ENCODE data around the gene BOD1L1.

BOD1L1 gene

DNA sequence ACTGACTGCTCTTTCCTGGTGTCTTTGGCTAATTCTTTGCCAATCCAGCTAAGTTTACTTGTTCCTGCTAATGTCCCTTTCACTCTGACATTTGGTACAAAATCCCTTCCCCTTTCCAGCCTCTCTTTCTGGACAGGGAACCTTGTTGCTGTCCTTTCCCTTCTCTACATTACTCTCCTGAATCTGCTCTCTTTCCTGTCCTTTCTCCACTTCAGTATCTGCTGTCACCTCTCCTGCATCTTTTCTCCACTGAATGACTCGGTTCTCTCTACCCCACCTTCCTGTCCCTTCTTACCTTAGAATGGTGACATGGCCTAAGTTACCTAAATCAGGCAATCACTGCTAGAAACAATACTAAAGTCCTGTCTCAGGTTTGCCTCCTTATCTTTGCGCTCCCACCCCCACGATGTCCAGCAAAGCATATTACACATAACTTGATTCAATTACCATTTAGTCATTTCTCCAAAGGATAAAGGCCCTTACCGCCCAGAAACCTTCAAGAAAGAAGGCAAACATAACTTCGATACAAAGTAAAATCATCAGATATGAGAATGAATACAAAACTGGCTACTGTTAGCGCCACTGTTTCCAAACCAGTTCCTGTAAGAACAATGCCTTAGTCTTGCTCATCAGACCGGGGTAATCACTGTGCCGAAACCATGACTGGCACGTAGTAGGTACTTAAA lies 890 bp downstream of the BOD1L1 start:
- in situ Hi-C loops (cut with MboI; ENCODE audit: low sequenced_read_pairs): no loop called here

DNA sequence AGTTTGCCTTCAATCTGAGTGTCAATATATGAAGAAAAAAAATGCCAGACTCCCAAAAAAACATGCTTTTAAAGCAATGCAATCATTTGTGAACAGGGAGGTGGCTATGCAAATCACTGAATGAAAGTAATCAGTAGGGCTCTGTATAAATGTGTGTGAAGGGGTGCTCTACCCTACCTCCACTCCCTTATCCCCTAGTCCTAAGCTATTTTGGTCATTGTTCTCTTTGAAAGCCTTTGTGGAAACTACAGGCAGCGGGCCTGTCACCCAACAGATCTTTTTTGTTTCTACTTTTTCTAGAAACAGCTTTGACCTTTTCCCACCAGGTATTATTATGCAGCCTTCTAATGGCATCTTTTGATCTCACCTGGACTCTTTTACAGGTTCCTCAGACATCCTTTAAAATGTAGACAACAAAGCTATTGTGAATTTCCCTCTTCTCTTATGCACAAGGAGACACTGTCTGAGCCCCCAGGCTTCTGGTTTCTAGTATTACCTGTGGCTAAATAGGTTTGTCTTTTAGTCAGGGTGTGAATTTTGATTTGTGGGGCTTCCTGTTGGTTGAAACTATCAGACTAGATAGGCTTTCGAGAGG lies 9.2 kb downstream of the BOD1L1 start:
- in situ Hi-C loops (cut with MboI; ENCODE audit: low sequenced_read_pairs): no loop called here

DNA sequence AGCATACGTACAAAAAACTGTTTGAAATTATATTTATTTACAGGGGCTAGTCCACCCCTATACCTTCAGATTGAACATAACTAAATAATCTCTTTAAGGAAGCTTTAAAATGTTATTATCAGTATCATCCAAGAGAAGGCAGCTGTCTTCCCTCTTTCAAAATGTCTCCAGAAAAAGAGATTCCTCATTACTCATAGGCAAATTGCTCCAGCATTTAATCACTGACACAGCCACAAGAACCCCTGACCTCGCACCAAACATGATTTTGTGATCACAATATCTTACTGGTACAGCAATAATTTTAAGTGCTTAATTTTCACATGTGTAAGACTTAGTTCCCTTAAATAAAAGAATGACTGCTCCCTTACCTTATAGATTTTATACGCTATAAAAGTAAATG lies 9.7 kb downstream of the BOD1L1 start:
- in situ Hi-C loops (cut with MboI; ENCODE audit: low sequenced_read_pairs): no loop called here

DNA sequence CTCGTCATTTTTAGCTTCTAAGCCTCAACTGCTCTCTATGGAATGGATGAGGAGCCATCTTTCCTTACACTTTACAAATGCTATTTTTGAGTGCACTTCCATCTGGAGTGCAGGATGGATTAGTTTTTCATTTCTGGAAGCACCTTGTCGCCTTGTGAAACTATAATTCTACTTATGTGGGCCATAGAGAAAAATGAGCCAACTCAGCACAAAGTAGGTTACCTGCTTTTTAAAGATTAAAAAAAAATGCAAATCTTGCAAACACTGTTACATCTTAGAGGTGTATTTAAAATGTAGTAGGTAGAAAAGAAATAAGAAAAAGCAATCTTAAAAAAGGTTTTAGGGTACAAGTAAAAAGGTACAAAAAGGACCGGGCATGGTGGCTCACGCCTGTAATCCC lies 10.9 kb downstream of the BOD1L1 start:
- in situ Hi-C loops (cut with MboI; ENCODE audit: low sequenced_read_pairs): no loop called here

DNA sequence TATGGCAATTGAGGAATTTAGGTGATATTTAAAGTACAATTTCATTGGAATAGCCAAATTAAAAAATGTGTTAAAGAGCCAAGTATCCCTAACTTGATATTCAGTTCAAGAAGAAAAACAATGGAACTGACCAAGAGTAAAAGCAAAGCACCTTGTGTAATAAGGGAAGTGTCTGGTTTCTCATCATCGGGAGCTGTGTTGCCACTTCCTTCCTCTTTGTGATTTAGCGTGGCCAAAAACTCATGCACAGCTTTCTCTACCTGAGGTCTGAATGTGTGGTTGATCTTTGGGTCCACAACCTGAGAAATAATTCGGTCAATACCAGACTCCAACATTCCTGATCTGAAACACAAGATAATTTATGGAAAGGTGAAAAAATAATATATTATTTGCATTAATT lies 12.4 kb downstream of the BOD1L1 start:
- in situ Hi-C loops (cut with MboI; ENCODE audit: low sequenced_read_pairs): no loop called here

DNA sequence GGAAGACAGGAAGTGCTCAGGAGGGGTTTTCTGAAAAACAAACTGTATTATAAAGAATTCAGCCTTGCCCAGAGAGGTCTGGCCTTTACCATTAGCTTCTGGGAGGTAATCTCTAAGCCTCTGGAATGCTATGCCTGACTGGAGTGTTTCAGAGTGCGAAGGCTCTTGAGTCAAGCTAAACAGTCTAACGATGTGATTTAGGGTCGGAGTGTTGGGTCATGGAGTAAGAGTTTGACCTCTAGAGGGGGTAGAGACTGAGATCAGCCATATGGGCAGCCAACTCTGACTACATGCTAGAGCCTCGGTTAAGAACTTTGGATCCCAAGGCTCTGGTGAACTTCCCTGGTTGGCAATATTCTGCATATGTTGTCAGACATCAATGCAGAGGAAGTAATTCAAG lies 15.0 kb downstream of the BOD1L1 start:
- in situ Hi-C loops (cut with MboI; ENCODE audit: low sequenced_read_pairs): no loop called here

DNA sequence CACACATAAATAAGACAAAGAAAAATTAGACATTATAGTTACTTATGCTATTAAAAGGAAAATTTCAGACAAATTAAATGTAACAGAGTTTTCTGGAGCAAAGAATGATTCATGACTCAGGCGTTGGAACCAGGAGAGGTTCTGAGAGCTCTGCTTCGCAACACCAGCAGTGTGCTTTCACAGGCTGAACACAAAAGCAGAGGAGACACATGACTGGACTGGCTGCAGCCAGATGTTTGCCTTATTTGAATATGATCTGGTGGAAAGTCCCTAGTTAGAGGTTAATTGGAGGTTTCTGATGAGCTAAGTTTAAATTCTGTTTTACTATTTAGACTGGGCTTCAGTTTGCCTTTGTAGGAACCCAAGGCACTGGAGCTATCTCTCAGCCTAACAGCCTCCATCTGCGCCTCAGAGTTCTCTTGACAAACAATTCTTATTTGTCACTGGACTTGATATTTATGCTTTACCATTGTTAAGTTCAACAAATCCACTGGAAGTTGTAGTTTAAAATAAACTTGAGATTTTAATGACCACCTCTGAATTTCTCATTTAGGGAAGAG lies 16.2 kb downstream of the BOD1L1 start:
- in situ Hi-C loops (cut with MboI; ENCODE audit: low sequenced_read_pairs): no loop called here

DNA sequence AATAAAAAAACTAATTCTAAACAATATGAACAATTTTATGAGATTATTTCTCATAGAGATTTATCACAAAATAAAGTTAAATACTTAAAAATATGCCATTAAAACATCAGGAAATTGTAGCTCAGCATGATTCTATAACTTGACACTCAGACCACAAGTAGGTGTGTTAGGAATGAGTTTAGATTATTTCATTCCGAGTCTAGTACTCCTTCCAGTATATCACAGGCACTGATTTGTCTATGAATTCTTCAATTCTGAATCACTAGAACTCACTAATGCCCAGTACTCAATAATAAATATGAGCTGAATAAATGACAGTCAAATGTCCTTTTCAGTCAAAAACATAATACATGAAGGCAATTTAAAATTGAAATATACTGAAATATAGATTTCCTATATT lies 22.2 kb downstream of the BOD1L1 start:
- in situ Hi-C loops (cut with MboI; ENCODE audit: low sequenced_read_pairs): no loop called here

DNA sequence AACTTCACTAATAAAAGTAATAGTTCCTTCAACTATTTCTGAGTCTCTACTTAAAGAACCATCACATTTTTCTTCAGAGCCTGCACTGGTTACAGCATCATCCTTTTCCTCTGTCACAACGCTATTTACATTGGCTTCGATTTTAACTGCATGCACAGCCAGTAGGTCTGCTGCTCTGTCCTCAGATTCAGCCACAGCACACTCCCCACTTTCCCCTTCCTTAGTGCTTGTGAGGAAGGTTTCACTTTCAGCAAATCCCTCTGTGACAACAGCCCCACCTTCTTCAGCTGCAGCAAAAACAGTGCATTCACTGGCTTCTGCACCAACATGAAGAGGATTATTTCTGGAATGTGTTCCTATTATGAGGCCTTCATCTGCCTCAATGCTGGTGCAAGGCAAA lies 25.7 kb downstream of the BOD1L1 start:
- in situ Hi-C loops (cut with MboI; ENCODE audit: low sequenced_read_pairs): no loop called here

DNA sequence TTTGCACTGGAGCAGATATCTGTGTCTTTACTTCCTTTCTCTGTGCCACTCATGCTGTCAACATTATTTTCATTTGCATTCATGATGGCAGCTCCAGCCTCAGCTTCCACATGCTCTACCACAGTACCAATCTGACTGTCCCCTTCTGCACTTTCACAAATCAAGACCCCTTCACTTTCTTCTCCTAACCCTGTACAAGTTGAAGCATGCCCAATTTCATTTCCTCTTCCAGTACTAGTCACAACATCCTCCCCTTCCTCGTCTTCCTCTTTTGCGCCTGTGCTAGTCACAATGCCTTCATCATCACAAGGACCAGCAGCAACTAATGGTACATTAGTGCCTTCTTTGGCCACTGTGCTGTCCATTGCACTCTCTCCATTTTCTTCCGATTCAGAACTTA lies 26.5 kb downstream of the BOD1L1 start:
- in situ Hi-C loops (cut with MboI; ENCODE audit: low sequenced_read_pairs): no loop called here

DNA sequence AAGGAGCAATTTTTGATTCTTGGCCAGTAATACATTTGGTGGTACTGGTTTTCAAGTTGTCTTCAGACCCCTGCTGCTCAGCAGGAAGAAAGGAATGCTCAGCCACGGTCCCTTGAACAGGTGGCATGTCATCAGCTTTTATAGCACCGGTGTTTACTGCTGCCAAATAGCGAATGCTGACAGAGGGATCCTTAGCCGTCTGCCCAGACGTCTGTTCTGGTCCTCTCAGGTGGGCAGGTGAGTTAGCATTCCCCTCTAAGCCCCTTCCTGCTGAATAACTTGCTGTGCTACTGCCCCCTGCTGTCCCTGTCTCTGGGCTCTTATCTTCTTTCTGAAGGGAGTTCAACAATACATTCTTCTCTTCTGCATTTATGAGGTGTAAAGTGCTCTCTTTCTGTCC lies 28.4 kb downstream of the BOD1L1 start:
- in situ Hi-C loops (cut with MboI; ENCODE audit: low sequenced_read_pairs): no loop called here

DNA sequence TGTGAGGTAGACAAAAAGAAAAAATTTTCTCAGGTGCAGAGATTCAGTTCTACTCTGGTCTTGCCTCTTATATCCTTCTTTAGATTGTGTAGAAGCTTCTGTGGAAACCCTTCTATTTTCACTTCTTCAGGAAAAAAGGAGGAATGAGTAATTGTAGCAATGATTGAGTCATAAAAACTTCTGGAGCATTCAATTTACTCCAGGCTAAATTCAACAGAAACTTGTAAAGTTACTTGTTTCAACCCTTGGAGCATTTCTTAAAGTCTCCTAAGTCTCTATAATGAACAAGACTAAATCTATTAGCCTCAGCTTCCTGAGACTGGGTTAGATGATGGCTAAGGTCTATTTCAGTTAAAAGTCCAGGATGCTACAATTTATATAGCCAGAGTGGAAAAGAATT lies 29.9 kb downstream of the BOD1L1 start:
- in situ Hi-C loops (cut with MboI; ENCODE audit: low sequenced_read_pairs): no loop called here

DNA sequence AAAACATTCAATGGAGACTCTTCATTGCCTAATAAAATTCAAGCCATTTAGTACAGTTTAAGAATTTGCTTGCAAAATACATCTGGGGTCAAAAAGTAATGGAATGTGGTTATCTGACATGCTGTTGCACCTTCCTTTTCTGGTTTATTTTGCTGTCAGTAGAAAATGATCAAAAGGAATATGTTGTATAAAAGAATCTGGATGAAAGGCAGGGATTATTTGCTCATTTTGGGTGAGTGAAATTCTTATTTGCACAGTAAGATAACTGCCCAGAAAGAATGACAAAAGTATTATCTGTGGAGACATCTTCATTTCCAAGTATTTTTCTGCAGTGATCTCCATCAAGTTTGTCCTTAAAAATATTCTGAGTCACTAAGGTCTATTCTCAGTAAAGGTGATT lies 30.4 kb downstream of the BOD1L1 start:
- in situ Hi-C loops (cut with MboI; ENCODE audit: low sequenced_read_pairs): no loop called here

DNA sequence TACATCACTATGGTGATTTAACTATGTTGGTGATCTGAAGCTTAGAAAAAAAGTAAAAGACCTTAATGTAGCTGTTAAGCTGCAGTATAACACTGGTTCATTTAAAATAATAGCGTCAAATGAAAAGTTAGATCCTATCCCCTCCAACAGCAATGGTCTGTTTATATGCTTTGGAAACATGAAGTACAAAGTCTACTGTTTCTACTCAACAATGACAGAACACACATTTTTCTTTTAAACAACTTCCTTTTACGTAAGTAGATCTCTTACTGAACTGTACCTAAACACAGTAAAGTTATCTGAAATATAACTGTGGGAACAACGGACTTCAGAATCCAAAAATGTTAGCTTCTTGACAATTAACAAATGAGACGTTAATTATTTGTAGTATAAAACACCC lies 35.3 kb downstream of the BOD1L1 start:
- in situ Hi-C loops (cut with MboI; ENCODE audit: low sequenced_read_pairs): no loop called here

DNA sequence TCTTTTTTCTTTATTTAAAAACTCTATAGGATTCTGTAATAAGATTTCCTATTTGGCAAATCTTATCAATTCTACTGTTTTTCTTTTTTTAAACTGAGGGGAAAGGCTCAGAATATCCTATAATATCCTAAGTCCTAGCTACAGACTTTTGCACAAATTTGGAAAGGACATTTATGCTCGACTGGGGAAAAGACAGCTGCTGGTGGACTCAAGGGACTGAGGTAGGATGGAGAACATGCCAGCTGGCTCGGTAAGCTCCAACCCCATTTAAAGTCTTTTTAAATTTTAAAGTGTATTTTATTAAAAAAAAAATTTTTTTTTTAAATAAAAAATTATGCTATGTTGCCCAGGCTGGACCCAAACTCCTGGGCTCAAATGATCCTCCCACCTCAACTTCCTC lies 36.8 kb downstream of the BOD1L1 start:
- in situ Hi-C loops (cut with MboI; ENCODE audit: low sequenced_read_pairs): no loop called here

DNA sequence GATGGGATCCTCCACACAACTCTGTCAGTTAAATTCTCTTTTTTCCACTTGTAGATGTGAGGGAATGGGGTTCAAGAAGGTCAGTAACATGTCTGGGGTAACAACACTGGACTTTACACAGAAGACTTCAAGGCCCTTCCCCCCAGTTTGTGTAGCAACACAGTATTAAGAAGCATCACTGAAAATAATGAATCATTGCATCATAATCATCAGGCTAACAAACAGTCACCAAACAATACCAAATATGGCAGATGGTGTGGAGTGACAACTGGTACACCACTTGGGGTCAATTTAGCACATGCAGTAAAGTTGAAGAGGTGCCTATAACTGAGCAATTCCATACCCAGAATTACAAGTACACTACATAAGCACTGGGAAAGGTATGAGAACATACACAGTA lies 38.6 kb downstream of the BOD1L1 start:
- in situ Hi-C loops (cut with MboI; ENCODE audit: low sequenced_read_pairs): no loop called here

DNA sequence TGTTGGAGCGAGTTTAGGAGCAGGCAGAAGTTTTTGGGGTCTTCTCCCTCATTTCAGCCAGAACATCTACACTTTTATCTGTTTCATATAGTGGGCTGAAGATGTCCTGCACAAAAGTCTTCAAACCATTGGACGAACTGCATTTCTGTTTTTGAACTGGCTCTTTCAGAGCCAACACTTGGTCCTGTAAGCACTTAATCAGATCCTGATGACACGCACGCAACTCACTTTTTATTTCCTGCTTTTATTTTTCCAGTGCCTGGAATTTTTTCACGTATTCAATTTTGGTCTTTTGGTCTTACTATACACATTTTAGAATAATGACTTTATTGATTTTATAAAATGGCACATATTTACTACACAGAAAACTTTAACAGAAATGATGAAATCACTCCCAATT lies 43.0 kb downstream of the BOD1L1 start:
- in situ Hi-C loops (cut with MboI; ENCODE audit: low sequenced_read_pairs): no loop called here

DNA sequence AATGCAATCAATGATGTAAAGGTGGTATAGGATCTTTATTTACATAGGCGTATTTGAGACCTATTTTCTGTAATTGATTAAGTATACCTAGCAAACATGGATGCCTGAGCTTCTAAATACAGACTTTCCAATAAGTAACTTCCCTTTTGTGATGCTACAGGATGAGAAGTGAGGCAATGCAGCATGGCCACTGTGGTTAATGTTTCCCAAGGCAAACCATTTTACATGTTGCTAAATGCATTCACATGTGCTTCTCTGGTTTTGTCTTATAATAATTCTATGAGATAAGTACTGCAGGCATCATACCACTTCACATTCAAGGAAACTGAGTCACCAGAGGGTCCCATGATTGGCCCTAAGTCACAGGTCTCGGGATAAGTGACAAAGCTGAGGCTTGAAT lies 47.5 kb downstream of the BOD1L1 start:
- in situ Hi-C loops (cut with MboI; ENCODE audit: low sequenced_read_pairs): no loop called here

DNA sequence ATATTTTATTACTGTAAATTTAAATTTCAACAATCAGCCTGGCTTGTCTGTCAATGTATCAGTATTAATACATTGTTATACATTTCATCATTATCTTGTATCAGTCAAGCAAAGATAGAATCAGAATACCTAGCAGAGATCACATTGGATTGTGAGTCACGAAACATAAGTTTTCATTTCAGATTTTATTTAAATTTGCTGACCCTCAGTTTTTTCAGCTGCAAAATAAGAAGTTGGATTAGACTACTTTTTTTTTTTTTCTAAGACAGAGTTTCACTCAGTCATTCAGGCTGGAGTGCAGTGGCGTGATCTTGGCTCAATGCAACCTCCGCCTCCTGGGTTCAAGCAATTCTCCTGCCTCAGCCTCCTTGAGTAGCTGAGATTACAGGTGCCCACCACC lies 49.9 kb downstream of the BOD1L1 start:
- in situ Hi-C loops (cut with MboI; ENCODE audit: low sequenced_read_pairs): no loop called here

DNA sequence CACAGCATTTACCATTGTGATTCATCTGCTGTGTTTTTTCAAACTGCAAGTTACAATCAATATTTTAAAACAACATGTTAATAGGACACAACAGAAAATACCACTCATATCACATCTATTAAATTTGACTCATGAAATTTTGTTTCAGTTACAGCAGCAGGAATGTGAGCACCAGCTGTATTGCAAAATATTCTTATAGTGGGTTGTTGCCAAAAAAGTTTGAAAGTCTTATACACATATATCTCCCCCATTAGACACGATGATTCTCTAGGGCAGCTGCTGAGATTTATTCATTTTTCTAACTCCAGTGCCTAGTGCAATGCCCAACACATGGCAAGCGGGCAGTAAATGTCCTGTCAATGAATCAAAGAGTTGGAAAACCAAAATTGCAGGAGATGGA lies 56.6 kb downstream of the BOD1L1 start:
- in situ Hi-C loops (cut with MboI; ENCODE audit: low sequenced_read_pairs): loop anchor here (25.0 kb wide), 1 partner anchor 734 kb away; no protein-coding TSS in a partner anchor

DNA sequence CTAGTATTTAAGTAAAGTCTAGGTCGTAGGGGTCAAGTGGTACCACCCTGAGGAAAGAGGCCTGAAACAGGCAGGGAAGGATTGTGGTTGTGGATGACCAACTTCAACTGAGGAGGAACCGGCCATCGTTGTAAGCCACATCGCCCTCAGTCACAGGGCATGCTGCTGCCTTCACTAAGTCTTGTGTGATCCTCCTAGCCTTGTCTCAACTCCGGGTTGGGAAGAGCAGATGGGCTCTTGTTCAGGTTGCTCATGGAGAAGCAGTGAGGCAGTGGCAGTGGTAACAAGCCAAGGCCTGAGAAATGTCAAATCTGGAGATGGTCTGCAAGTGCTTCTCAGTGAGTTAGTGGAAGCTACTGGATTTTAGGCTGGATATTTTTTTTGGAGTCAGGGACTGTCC lies 60.4 kb downstream of the BOD1L1 start:
- in situ Hi-C loops (cut with MboI; ENCODE audit: low sequenced_read_pairs): loop anchor here (25.0 kb wide), 1 partner anchor 730 kb away; no protein-coding TSS in a partner anchor

DNA sequence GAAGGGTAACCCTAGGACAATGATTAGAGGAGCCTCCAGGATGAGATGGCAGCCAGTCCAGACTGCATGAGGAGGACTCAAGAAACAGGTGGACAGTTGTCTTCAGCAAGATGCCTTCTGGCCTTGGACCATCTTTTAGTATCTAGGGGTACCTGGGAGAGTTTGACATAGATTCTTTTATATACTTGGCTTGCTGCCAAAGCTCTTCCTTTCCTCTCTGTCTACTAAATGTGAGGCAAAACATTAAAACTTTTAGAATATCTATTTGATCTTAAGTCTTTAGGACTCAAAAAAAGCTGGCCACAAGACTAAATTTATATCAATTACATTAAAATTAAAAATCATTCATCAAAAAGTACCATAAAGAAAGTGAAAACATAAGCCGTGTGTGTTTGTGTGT lies 64.6 kb downstream of the BOD1L1 start:
- in situ Hi-C loops (cut with MboI; ENCODE audit: low sequenced_read_pairs): loop anchor here (25.0 kb wide), 1 partner anchor 726 kb away; no protein-coding TSS in a partner anchor
